HCT116 (cell line): ENCODE results near the gene PIEZO2. TPM values are rescaled to one million over a fixed set of nuclear protein-coding genes. Genes with fewer than 3 reads are reported as not detected.

Experiments
- ATAC-seq: fragments of 200-7000 bp; cut with Tn5 transposase; 2 replicates; pipeline ENCODE4 v1.9.1; 2020; ENCODE audit warnings: mild to moderate bottlenecking, moderate library complexity
- BruUV-seq: library from RNA; stranded (reverse); fragments of 400-500 nt; replicated peaks from 2 replicates; lab custom pipeline; 2021; lab: Mats Ljungman, UMichigan
- CTCF ChIA-PET: fragments of 300-600 bp; sonication (Branson Sonifier 250); formaldehyde crosslinking; loops from one replicate; lab custom pipeline; 2021; ENCODE audit warnings: antibody characterized with exemption; lab: Charles Lee
- POLR2A ChIA-PET: fragments of 300-600, 350-600 bp; sonication (Branson Sonifier 250); formaldehyde crosslinking; loops from one replicate; lab custom pipeline; 2021; ENCODE audit warnings: antibody characterized with exemption; lab: Charles Lee
- RAD21 ChIA-PET, 2 experiments: fragments of 300-600 bp; sonication (Branson Sonifier 250); formaldehyde crosslinking; loops; one replicate each; lab custom pipeline; 2023; ENCODE audit warnings: low total read pairs in 2 of 2; ENCODE audit not compliant: uncharacterized antibody in 2 of 2, unreplicated experiment in 2 of 2, low non-redundant PET in 1 of 2; lab: Charles Lee
- DNase-seq: peaks from one replicate; pipeline ENCODE4 v3.0.0-alpha.2; 2010; ENCODE audit warnings: low read depth, low spot score
- H2AFZ ChIP-seq: fragments of 200-600 bp; shearing (Covaris generic), sonication (generic); 2 replicates; pipeline ENCODE4 v1.6.1; 2017; ENCODE audit warnings: low read depth, mixed run types, mixed read lengths, antibody characterized with exemption, low read length; ENCODE audit not compliant: poor library complexity, severe bottlenecking
- H3K27ac ChIP-seq: 2 replicates; pipeline ENCODE4 v1.5.1; 2012; ENCODE audit warnings: low read depth, low read length
- H3K27me3 ChIP-seq: fragments of 200-600 bp; sonication (generic); 2 replicates; pipeline ENCODE4 v1.6.1; 2016; ENCODE audit warnings: mixed run types, low read length, mixed read lengths; ENCODE audit not compliant: insufficient read depth
- H3K36me3 ChIP-seq, 2 experiments: fragments of 200-500 bp in 1 of 2; fragments of 200-600 bp in 1 of 2; sonication (Bioruptor generic) in 1 of 2; sonication (generic) in 1 of 2; 2 replicates each; pipeline versions ENCODE4 v1.5.1 to v1.6.1; 2014 to 2016; ENCODE audit warnings: low read length in 2 of 2, inconsistent platforms in 1 of 2, mixed read lengths in 1 of 2, mixed run types in 1 of 2; ENCODE audit not compliant: insufficient read depth in 2 of 2, control insufficient read depth in 1 of 2
- H3K4me1 ChIP-seq, 2 experiments: fragments of 200-600 bp in 1 of 2; sonication (generic) in 1 of 2; 2 replicates each; pipeline versions ENCODE4 v1.5.1 to v1.6.1; 2012 to 2017; ENCODE audit warnings: low read length in 2 of 2, inconsistent platforms in 1 of 2, mild to moderate bottlenecking in 1 of 2, mixed read lengths in 1 of 2, mixed run types in 1 of 2, moderate library complexity in 1 of 2; ENCODE audit not compliant: insufficient read depth in 2 of 2, control insufficient read depth in 1 of 2
- H3K4me2 ChIP-seq: fragments of 200-600 bp; sonication (generic); 2 replicates; pipeline ENCODE4 v1.6.1; 2017; ENCODE audit warnings: mixed run types, low read length, mixed read lengths
- H3K4me3 ChIP-seq, 2 experiments: fragments of 200-600 bp in 1 of 2; sonication (generic) in 1 of 2; replicated peaks in 1 of 2; 2 replicates each; pipeline ENCODE4 v1.5.1; 2011 to 2016; ENCODE audit warnings: low read length in 2 of 2, control low read depth in 1 of 2, low read depth in 1 of 2, mild to moderate bottlenecking in 1 of 2, mixed read lengths in 1 of 2, mixed run types in 1 of 2
- H3K79me2 ChIP-seq: fragments of 200-600 bp; sonication (generic); 2 replicates; pipeline ENCODE4 v1.6.1; 2017; ENCODE audit warnings: mild to moderate bottlenecking, mixed run types, low read length, moderate library complexity, mixed read lengths; ENCODE audit not compliant: insufficient read depth
- H3K9ac ChIP-seq: fragments of 200-600 bp; sonication (generic); 2 replicates; pipeline ENCODE4 v1.6.1; 2016; ENCODE audit warnings: low read length, mixed read lengths
- H3K9me2 ChIP-seq: fragments of 200-600 bp; sonication (generic), shearing (Covaris generic); 2 replicates; pipeline ENCODE4 v1.6.1; 2017; ENCODE audit warnings: mixed run types, mild to moderate bottlenecking, moderate library complexity; ENCODE audit not compliant: insufficient read depth
- H3K9me3 ChIP-seq, 2 experiments: fragments of 200-500 bp in 1 of 2; fragments of 200-600 bp in 1 of 2; sonication (Bioruptor generic) in 1 of 2; sonication (generic) in 1 of 2; 2 replicates each; pipeline ENCODE4 v1.6.1; 2014 to 2017; ENCODE audit warnings: low read length in 2 of 2, mixed read lengths in 2 of 2, inconsistent platforms in 1 of 2, low read depth in 1 of 2, mild to moderate bottlenecking in 1 of 2, mixed run types in 1 of 2, moderate library complexity in 1 of 2; ENCODE audit not compliant: control insufficient read depth in 1 of 2, insufficient read depth in 1 of 2
- H4K20me1 ChIP-seq: fragments of 200-600 bp; sonication (generic), shearing (Covaris generic); 2 replicates; pipeline ENCODE4 v1.6.1; 2017; ENCODE audit warnings: mixed run types, mild to moderate bottlenecking, moderate library complexity; ENCODE audit not compliant: insufficient read depth
- CEBPB ChIP-seq: IDR thresholded peaks from 2 replicates; pipeline ENCODE4 v1.6.1; 2012; ENCODE audit warnings: low read depth
- EZH2 ChIP-seq: fragments of 200-600 bp; sonication (generic); IDR thresholded peaks from 2 replicates; pipeline ENCODE4 v1.6.1; 2017; ENCODE audit warnings: antibody characterized with exemption, mixed run types
- EZH2phosphoT487 ChIP-seq: fragments of 200-600 bp; IDR thresholded peaks from 2 replicates; pipeline ENCODE4 v1.6.1; 2018; ENCODE audit warnings: antibody characterized with exemption, borderline replicate concordance
- SP1 ChIP-seq: IDR thresholded peaks from 2 replicates; pipeline ENCODE4 v1.6.1; 2012; ENCODE audit warnings: low read depth
- SRF ChIP-seq: IDR thresholded peaks from 2 replicates; pipeline ENCODE4 v1.6.1; 2012; ENCODE audit warnings: low read depth
- ZNF274 ChIP-seq: fragments of 200-500 bp; sonication (Bioruptor generic); IDR thresholded peaks from 2 replicates; pipeline ENCODE4 v1.6.1; 2014; ENCODE audit warnings: mild to moderate bottlenecking, low read depth, low read length, inconsistent platforms
- intact Hi-C: fragments of 100-400 bp; cut with micrococcal nuclease; formaldehyde crosslinking; loops from 2 replicates; pipeline ENCODE4 v1.10.0; 2022
- total RNA-seq: library from RNA; stranded (reverse); gene quantifications from one replicate; pipeline ENCODE4 v1.2.1, GENCODE V29; 2021; ENCODE audit not compliant: unreplicated experiment
- TF ChIP-seq, protein P1 (sequence below), 3 experiments: fragments of 200-600 bp in 1 of 3; sonication (generic) in 1 of 3; IDR thresholded peaks in 2 of 3; conservative IDR thresholded peaks in 1 of 3; 2 replicates each; pipeline ENCODE4 v1.5.1; 2012 to 2017; ENCODE audit warnings: low read depth in 2 of 3, low read length in 2 of 3, antibody characterized with exemption in 1 of 3, borderline replicate concordance in 1 of 3, control low read depth in 1 of 3, mild to moderate bottlenecking in 1 of 3, mixed read lengths in 1 of 3, mixed run types in 1 of 3, moderate library complexity in 1 of 3; ENCODE audit not compliant: insufficient read depth in 1 of 3
- TF ChIP-seq, protein P2 (sequence below): IDR thresholded peaks from 2 replicates; pipeline ENCODE4 v1.6.1; 2011; ENCODE audit warnings: mild to moderate bottlenecking, low read length, moderate library complexity; ENCODE audit not compliant: insufficient replicate concordance; ENCODE audit errors: extremely low read depth

Gene PIEZO2
- total RNA-seq, 1 experiment from 2014 or later = 0.34 TPM

DNA sequence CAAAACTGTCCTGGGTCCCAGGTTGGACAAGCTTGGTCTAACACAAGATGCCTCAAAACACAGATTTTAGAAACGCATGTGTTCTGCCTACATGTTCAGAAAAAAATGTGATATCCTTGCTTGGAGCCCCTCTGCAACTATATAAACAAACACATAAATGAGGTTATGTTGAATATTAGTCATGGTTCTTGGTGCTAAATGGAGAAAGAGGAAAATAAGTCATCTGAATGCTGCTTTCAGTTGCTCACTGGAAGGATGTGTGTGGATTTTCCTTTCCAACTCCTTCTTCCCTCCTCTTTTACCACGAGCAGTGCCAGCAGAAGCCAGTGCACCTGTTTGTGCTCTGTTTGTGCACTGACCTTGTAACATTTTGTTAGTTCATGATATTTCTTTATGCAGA, 85.3 kb downstream of the PIEZO2 start:
- ChIA-PET POLR2A (no interaction called here), CTCF (no interaction called here), RAD21 (no interaction called here)
- BruUV-seq = no TSS peak
- TF ChIP-seq, protein P1, sequence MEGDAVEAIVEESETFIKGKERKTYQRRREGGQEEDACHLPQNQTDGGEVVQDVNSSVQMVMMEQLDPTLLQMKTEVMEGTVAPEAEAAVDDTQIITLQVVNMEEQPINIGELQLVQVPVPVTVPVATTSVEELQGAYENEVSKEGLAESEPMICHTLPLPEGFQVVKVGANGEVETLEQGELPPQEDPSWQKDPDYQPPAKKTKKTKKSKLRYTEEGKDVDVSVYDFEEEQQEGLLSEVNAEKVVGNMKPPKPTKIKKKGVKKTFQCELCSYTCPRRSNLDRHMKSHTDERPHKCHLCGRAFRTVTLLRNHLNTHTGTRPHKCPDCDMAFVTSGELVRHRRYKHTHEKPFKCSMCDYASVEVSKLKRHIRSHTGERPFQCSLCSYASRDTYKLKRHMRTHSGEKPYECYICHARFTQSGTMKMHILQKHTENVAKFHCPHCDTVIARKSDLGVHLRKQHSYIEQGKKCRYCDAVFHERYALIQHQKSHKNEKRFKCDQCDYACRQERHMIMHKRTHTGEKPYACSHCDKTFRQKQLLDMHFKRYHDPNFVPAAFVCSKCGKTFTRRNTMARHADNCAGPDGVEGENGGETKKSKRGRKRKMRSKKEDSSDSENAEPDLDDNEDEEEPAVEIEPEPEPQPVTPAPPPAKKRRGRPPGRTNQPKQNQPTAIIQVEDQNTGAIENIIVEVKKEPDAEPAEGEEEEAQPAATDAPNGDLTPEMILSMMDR (IDR thresholded peaks at IDR 0.05 in 2 of 3, conservative IDR thresholded peaks at IDR 0.05 in 1 of 3; ENCODE audit: borderline replicate concordance in 1 of 3, insufficient read depth in 1 of 3, low read depth in 2 of 3, low read length in 2 of 3) = no peak
- TF ChIP-seq CEBPB (no peak), ZNF274 (no peak), SP1 (no peak), EZH2 (no peak), EZH2phosphoT487 (no peak), SRF (no peak)
- TF ChIP-seq, protein P2, sequence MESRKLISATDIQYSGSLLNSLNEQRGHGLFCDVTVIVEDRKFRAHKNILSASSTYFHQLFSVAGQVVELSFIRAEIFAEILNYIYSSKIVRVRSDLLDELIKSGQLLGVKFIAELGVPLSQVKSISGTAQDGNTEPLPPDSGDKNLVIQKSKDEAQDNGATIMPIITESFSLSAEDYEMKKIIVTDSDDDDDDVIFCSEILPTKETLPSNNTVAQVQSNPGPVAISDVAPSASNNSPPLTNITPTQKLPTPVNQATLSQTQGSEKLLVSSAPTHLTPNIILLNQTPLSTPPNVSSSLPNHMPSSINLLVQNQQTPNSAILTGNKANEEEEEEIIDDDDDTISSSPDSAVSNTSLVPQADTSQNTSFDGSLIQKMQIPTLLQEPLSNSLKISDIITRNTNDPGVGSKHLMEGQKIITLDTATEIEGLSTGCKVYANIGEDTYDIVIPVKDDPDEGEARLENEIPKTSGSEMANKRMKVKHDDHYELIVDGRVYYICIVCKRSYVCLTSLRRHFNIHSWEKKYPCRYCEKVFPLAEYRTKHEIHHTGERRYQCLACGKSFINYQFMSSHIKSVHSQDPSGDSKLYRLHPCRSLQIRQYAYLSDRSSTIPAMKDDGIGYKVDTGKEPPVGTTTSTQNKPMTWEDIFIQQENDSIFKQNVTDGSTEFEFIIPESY = no peak
- Histone ChIP-seq H3K36me3 (no peaks in the 10 kb centered on the region), H3K9me2 (no peaks in the 10 kb centered on the region), H3K4me3 (no peak overlapping the region), H3K9ac (no peak overlapping the region), H3K4me1 (no peaks in the 10 kb centered on the region), H3K79me2 (no peaks in the 10 kb centered on the region), H3K27me3 (no peaks in the 10 kb centered on the region), H4K20me1 (no peaks in the 10 kb centered on the region), H3K4me2 (no peak overlapping the region), H2AFZ (no peak overlapping the region), H3K9me3 (no peaks in the 10 kb centered on the region), H3K27ac (no peak overlapping the region)
- DNase-seq (no peak), ATAC-seq (no peak)
- intact Hi-C loops = no loop called here
